ENCODE data around the gene FBXL15. TPM values are rescaled to one million over a fixed set of nuclear protein-coding genes. Genes with fewer than 3 reads are reported as not detected.

The FBXL15 gene
- total and polyA plus RNA-seq, 2 of the 13 experiments (the other 11 are each of a cell fraction or from before 2014, with no cell fraction given), result 4.3 to 8.3 TPM

DNA sequence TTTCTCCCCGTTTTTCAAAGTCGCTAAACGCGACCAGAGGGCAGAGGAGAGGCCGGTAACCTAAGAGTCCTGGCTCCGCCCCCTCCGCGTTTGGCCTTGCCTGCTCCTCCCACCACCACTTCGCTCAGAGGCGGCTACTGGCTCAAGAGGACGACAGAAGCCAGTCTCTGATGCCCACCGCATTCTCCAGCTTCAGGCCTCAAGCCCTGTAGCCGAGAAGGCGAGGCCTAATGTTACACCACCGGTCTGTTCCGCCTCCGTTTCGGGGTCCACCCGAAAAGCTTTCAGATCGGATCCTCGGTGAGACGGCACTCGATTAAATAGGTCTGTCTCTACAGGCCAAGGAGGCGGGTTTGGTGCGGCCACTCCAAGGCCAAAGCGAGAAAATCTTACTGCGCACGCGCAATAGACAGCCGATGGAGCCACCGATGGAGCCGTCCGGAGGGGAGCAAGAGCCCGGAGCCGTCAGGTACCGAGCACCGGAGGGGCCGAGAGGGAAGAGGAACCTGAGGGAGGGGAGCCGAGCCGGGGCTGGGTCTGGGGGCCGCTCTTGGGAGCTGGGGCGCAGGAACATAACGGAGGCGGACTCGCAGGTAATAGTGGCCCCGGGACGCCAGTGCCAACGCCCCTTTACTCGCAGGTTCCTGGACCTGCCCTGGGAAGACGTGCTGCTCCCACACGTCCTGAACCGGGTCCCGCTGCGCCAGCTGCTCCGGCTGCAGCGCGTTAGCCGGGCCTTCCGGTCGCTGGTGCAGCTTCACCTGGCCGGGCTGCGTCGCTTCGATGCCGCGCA lies at the start of gene FBXL15 (continued):
- TF ChIP-seq RERE (CRISPR knock-in tag; IDR thresholded peaks at IDR 0.05; ENCODE audit: low read depth) (no peak; the same call in 1 of the 2 replicates), ZNF766 (CRISPR knock-in tag; IDR thresholded peaks at IDR 0.05; ENCODE audit: borderline replicate concordance) (peak; percentile 41; the same call in 1 of the 2 replicates), CREB1 (IDR thresholded peaks at IDR 0.05) (no peak), CREB1 (CRISPR knock-in tag; IDR thresholded peaks at IDR 0.05) (peak; percentile 83), ZNF3 (CRISPR knock-in tag; IDR thresholded peaks at IDR 0.05) (0 out of 2 replicates have a peak, but pooled peaks have one; percentile 18), ZZZ3 (CRISPR knock-in tag; IDR thresholded peaks at IDR 0.05; ENCODE audit: borderline replicate concordance) (peak; percentile 21; the same call in 1 of the 2 replicates), ZNF616 (CRISPR knock-in tag; IDR thresholded peaks at IDR 0.05; ENCODE audit: low read depth) (no peak), HMG20A (CRISPR knock-in tag; IDR thresholded peaks at IDR 0.05; ENCODE audit: borderline replicate concordance) (no peak), RAD21 (CRISPR knock-in tag; IDR thresholded peaks at IDR 0.05) (no peak), ZBTB2 (CRISPR knock-in tag; IDR thresholded peaks at IDR 0.05; ENCODE audit: low read depth) (peak; percentile 88), NCOR1 (IDR thresholded peaks at IDR 0.05; ENCODE audit: borderline replicate concordance, low read length) (peak; percentile 6; the same call in 1 of the 2 replicates), SAFB2 (CRISPR knock-in tag; IDR thresholded peaks at IDR 0.05; ENCODE audit: borderline replicate concordance, low read depth) (no peak), XRCC5 (optimal IDR thresholded peaks at IDR 0.05; ENCODE audit: low read length) (peak; percentile 98), CC2D1A (CRISPR knock-in tag; IDR thresholded peaks at IDR 0.05) (no peak)
- TF ChIP-seq, protein P1, sequence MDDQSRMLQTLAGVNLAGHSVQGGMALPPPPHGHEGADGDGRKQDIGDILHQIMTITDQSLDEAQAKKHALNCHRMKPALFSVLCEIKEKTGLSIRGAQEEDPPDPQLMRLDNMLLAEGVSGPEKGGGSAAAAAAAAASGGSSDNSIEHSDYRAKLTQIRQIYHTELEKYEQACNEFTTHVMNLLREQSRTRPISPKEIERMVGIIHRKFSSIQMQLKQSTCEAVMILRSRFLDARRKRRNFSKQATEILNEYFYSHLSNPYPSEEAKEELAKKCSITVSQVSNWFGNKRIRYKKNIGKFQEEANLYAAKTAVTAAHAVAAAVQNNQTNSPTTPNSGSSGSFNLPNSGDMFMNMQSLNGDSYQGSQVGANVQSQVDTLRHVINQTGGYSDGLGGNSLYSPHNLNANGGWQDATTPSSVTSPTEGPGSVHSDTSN (CRISPR knock-in tag; IDR thresholded peaks at IDR 0.05; ENCODE audit: borderline replicate concordance), result peak; percentile 84

All from HepG2 (cell line).